Stimulated activated CD4-positive, alpha-beta T cell treated with anti-CD3 and anti-CD28 coated beads, Interleukin-1b, Interleukin-23, amount 100 ng/mL, for 1 hour (primary cell): Measurements from ENCODE around the gene CEP112.

ENCODE experiments used
- DNase-seq, 2 donors: peaks; one replicate each; pipeline ENCODE4 v3.0.0-alpha.2; 2020; ENCODE audit warnings: low read depth in 2 of 2

Gene CEP112

GRCh38 chr17:65656390-65657250, 535.3 kb downstream of the CEP112 start:
- DNase-seq, result peak in 1 of 2 donors; percentile 2

GRCh38 chr17:65655706-65656105, 536.2 kb downstream of the CEP112 start:
- DNase-seq, result no peak

GRCh38 chr17:65644545-65644944, 547.4 kb downstream of the CEP112 start:
- no peak for DNase-seq

GRCh38 chr17:65638221-65638975, 553.5 kb downstream of the CEP112 start:
- no peak for DNase-seq

- DNase-seq, result no peak
These were observed 554.1 kb downstream of the CEP112 start for GRCh38 chr17:65637786-65638185.

GRCh38 chr17:65634533-65634932, 557.4 kb downstream of the CEP112 start:
- DNase-seq, result no peak

- no peak for DNase-seq
These were observed 557.9 kb downstream of the CEP112 start for GRCh38 chr17:65633988-65634387.

GRCh38 chr17:65633146-65633881, 558.6 kb downstream of the CEP112 start:
- no peak for DNase-seq

GRCh38 chr17:65630502-65630901, 561.4 kb downstream of the CEP112 start:
- DNase-seq, result no peak

DNA sequence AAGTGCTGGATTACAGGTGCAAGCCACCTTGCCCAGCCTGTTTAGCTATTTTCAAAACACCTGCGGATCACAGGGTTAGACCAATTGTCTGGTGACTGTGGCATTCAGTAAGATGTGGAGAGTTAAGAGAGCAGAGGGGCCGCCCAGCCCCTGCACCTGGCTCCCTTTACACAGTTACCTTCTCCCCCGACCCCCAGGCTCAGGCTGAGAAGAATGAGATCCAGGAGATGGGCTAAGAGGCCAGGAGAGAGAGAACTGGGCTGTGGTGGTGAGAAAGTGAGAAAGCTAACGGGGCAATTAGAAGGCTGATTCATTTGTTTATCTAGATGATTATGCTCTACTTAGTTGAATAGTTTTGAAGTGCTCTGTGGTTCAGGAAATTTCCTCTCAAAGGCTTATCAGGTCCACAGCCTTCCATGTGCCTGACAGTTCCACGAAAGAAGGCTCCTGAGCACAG, 562.7 kb downstream of the CEP112 start:
- DNase-seq, result no peak

DNA sequence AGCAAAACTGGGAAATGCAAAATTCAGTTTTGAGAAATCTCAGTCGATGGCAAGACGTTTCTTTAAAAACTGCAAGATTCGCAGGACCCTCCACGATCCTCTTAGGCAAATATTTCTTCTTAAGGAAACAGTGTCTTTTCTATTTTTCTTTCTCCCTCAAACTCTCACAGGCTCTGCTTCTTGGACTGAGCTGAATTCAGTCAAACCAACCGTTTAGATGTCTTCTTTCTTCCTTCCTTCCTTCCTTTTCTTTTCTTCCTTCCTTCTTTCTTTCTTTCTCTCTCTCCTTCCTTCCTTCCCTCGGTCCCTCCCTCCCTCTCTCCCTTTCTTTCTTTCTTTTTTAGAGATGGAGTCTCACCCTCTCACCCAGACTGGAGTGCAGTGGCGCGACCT, 563.3 kb downstream of the CEP112 start:
- DNase-seq, result no peak

DNA sequence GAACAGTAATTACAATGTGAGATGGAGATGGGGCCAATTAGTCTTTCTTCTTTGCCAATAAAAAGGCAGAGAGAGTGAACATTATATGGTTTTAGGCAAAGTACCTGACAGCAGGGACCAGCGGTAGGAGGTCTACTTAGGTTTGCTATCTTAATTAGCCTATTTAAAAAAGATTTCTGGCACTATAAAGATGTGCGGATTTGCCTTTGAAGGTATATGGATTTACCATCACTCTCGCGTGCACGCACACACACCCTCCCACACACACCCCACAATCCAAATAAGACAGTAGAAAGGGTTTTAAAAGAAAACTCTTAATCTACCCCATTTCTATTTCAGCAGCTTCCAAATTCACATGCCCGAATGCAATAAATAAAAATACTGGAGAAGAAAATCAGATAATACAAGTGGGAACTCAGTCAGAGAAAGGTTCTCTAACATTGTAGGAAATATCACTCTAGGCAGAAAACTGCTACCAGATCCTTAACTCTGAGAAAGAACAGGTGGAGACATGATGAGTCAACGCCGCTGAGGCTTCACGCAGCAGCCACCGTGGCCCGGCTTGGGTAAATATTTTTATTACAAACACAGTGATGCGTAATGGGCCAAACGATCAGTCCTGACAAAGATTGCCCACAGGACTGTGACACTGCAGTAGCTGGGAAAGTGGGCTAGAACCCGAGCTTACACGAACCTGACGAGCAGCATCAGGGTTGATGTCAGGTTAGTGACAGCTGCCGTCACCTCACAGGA, 563.9 kb downstream of the CEP112 start:
- no peak for DNase-seq

GRCh38 chr17:65627108-65627507, 564.8 kb downstream of the CEP112 start:
- no peak for DNase-seq

- no peak for DNase-seq
These were observed 565.5 kb downstream of the CEP112 start for GRCh38 chr17:65626451-65626850.

DNA sequence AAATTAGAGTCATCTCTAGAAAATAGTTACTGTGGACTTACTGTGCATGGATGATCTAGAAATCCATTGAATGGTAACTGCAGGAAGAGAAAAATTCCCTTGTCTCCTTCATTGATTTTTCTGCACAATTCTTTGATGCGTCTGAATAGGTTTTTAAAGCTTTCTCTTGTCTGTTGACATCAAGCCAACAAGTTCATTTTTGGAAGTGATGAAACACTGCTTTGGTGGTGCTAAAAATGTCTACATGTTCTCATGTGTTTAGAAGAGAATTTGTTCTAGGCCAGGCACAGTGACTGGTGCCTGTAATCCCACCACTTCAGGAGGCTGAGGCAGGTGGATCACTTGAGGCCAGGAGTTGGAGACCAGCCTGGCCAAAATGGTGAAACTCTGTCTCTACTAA, 573.4 kb downstream of the CEP112 start:
- no peak for DNase-seq

- DNase-seq, result no peak
These were observed 574.4 kb downstream of the CEP112 start for GRCh38 chr17:65617496-65617895.

- no peak for DNase-seq
These were observed 582.2 kb downstream of the CEP112 start for GRCh38 chr17:65609749-65610148.

DNA sequence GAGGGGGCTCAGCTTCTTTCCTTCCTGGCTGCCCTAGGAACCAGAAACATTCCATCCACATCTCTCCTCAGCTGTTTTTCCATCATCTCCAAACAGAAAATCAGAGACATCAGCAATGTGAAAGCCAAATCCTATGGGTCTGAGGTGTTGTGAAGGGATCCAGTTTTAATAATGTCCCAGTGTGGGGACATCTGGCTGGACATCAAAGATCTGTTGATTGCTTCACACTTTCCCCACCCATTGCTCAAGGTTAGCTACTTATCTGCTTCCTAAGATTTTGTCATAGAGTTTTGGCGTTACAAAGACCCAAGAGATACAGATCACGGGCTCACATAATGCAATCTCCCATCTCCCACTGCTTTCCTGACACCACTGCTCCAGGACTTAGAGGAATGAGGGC, 582.6 kb downstream of the CEP112 start:
- DNase-seq, result no peak

DNA sequence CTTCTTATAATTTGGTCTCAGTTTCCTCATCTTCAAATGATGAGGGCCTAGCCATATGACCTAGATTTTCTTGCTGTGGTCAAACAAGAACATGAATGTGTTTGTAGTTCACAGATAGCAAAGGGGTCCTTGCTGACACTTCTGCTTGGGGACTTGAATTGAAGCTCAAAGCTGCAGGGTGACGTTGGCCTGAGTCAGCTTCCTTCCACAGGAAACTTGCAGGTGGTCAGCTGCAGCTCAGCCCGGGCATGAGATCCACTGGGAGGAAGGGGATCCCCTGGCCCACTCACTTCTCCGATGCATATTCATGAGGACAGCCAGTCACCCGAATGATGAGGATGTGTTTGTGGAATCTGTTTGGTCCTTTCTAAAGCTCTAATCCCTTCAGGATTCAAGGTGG, 587.9 kb downstream of the CEP112 start:
- DNase-seq, result no peak

DNA sequence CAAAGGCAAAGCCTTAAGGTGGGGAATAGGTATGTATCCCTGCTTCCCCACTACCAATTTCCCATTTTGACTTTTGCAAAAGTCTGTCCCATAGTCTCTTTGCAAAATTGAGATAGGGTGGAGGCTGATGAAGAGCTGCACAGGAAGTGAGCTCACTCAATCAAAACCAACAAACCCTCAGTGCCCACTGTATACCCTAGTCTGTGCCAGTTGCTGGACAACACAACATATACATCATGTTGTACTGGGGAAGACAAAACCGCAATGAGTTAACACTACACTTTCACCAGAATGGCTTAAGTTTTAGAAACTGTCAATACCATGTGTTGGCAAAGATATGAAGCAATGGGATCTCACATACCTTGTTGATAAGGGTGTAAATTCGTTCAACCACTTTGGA, 590.1 kb downstream of the CEP112 start:
- DNase-seq, result no peak

DNA sequence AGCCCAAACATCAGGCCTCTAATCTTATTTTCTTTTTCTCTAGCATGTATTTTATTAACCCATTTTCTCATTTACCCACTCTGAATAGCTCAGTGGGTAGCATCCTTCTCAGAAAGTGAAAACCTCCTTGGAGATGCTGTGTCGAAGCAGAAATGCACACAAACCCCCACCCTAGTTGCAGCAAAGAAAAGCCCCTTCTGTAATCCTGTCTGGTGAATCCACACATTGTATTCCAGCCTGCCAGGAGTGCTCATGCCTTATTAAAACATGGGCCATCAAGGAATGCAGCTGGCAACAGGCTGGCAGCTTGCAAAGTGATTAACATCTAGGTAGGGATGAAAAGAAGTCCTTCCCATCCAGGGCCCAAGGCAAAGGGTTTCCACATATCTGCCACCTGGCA, 590.8 kb downstream of the CEP112 start:
- DNase-seq, result no peak

- no peak for DNase-seq
These were observed 591.4 kb downstream of the CEP112 start for GRCh38 chr17:65600518-65600917.
